Measurements from ENCODE around the gene SH3PXD2A. TPM values are rescaled to one million over a fixed set of nuclear protein-coding genes. Genes with fewer than 3 reads are reported as not detected.

SH3PXD2A gene
- total and polyA plus RNA-seq, 2 of the 4 experiments (the other 2 are of a cell fraction): 6.3 to 23.0 TPM

DNA sequence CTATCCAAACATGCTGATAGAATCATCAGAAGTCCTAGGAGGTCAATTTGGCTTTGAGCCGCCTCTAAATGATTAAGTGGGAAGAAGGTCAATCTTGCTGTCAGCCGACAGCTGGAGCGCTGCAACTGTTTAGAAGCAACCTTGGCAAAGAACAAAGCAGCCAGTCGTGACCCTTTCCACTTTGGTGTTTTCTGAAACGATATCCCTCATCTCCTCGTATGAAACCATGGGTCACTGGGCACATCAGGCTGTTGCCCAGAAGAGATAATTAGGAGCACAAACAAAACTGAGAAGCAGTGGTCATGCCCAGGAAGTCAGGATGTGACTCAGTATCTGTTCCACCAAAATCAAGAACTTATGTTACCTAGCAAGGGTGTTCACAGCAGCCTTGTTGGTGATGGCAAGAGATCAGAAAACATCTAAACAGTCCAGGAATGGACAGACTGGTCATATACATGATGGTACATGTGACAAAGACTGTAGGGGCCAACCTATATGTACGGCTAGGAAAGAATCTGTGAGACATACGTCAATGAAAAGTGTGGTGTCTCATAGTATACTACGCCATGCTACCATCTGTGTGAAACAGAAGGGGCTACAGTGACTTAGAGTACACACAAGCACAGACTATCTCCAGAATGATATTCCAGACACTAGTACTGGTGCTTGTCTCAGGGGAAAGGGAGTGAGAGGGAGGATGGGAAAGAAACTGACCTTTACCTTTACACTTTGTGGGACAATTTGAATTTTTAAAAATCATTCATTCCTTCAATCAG, 40.2 kb upstream of the SH3PXD2A start:
- in situ Hi-C loops (cut with MboI; ENCODE audit: low sequenced_read_pairs) (no loop called here), dilution Hi-C loops (cut with HindIII; ENCODE audit: low sequenced_read_pairs, unreplicated experiment) (no loop called here), intact Hi-C loops (cut with micrococcal nuclease) (no loop called here)
- ChIA-PET POLR2A (ENCODE audit: unreplicated experiment) (interaction anchor here (0.6 kb wide), 1 partner anchor 277 kb away, joined by 3 read pairs; no protein-coding TSS in a partner anchor), CTCF (no interaction called here)
- no peak overlapping the region for H3K4me3 ChIP-seq (ENCODE audit: insufficient read depth, low read depth, low read length)
- H3K18ac ChIP-seq (ENCODE audit: low read depth, low read length): peak overlapping the region; percentile 76; the same call in 1 of the 2 replicates
- H3K23ac ChIP-seq (ENCODE audit: low read depth, low read length): peak overlapping the region; percentile 6
- H2AK5ac ChIP-seq (ENCODE audit: low read depth, low read length): peak overlapping the region; percentile 51; the same call in 1 of the 2 replicates
- WGBS, 2 experiments (ENCODE audit: extremely low coverage in 2 of 2, insufficient read length in 1 of 2): 31% methylated on average over 3 of the region's 9 CpGs; no CpG with 5 or more reads in 1 of the 2 experiments
- DNase-seq (peak; percentile 66), ATAC-seq (ENCODE audit: low read depth) (peak; percentile 69)
- H2BK15ac ChIP-seq (ENCODE audit: low read depth, low read length): peak overlapping the region; percentile 59; the same call in 1 of the 3 replicates
- H2BK20ac ChIP-seq (ENCODE audit: low read depth, low read length): peak overlapping the region; percentile 41
- peak overlapping the region; percentile 45 for H4K91ac ChIP-seq (ENCODE audit: insufficient read depth, low read depth, low read length)
- peaks cover 19% of the 10 kb centered on the region for H3K4me1 ChIP-seq (ENCODE audit: control insufficient read depth, insufficient read depth, low read length)
- H3K56ac ChIP-seq (ENCODE audit: extremely low read depth, insufficient read depth, low read length): no peak overlapping the region
- peak overlapping the region; percentile 22 for H2BK5ac ChIP-seq (ENCODE audit: low read depth, low read length, poor library complexity, severe bottlenecking)
- H4K20me1 ChIP-seq (ENCODE audit: insufficient read depth, low read length): no peaks in the 10 kb centered on the region
- H3K4ac ChIP-seq (ENCODE audit: low read depth, low read length): peak overlapping the region; percentile 58
- H3K14ac ChIP-seq (replicated peaks; ENCODE audit: low read depth, low read length): peak overlapping the region; percentile 54
- H4K8ac ChIP-seq (ENCODE audit: low read depth in 2 of 2, low read length in 2 of 2): peak overlapping the region in 1 of 2 experiments; percentile 29; a peak in 1 of 4 replicates
- peak overlapping the region; percentile 8; the same call in 1 of the 2 replicates for H3K27ac ChIP-seq (ENCODE audit: insufficient read depth, low read length)
- no peak overlapping the region for H3K9ac ChIP-seq (ENCODE audit: low read depth, low read length)
- no peaks in the 10 kb centered on the region for H3K27me3 ChIP-seq (ENCODE audit: control insufficient read depth, insufficient read depth, low read length)
- BruUV-seq (replicated peaks): no TSS peak
- TF ChIP-seq RFX5 (IDR thresholded peaks at IDR 0.05; ENCODE audit: low read depth, low read length): no peak
- peak; percentile 19; the same call in 1 of the 2 replicates for TF ChIP-seq FOS (IDR thresholded peaks at IDR 0.05; ENCODE audit: low read depth, low read length)
- no peak for TF ChIP-seq CTCF (conservative IDR thresholded peaks at IDR 0.05; ENCODE audit: low read depth, low read length)
- peak overlapping the region; percentile 56 for H2AFZ ChIP-seq (replicated peaks; ENCODE audit: low read length, poor library complexity)
- peak overlapping the region; percentile 0 for H4K5ac ChIP-seq (ENCODE audit: low read depth, low read length)
- peaks cover 16% of the 10 kb centered on the region; the same call in 1 of the 2 replicates for H3K36me3 ChIP-seq (ENCODE audit: control insufficient read depth, insufficient read depth, low read length)
- peaks cover 7% of the 10 kb centered on the region for H3K9me1 ChIP-seq (ENCODE audit: insufficient read depth, low read length)
- H3K4me2 ChIP-seq (ENCODE audit: low read depth, low read length): peak overlapping the region; percentile 48
- no peaks in the 10 kb centered on the region for H3K9me3 ChIP-seq (ENCODE audit: control insufficient read depth, insufficient read depth, low read length)
- H2AK9ac ChIP-seq (replicated peaks; ENCODE audit: low read depth, low read length, poor library complexity): no peak overlapping the region
- peaks cover 0 to 14% of the 10 kb centered on the region in 2 experiments; a peak in 1 of 4 replicates for H3K79me1 ChIP-seq (ENCODE audit: low read depth in 1 of 2, low read length in 2 of 2)
- H2BK120ac ChIP-seq (ENCODE audit: low read depth, low read length): peak overlapping the region; percentile 60
